Measurements from ENCODE around the gene PIGB.

DNA sequence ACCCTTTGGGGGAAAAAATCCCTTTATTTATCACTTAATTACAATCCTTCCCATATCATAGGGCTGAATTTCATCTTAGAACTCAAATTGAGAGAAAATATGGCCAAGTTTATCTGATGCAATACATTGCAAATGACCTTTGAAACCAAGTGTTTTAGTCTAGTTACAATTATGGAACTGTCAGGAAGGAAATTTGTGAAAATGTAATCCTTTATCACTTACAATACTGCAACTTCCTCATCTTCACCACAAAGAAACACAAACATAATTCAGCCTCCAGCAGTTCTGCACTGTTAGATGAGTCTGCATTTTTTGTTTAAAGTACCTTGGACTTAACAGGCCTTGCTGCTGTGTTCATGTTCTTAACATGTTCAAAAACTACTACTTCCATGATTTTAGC lies 84.5 kb downstream of the PIGB start:
- TF ChIP-seq, protein P1, sequence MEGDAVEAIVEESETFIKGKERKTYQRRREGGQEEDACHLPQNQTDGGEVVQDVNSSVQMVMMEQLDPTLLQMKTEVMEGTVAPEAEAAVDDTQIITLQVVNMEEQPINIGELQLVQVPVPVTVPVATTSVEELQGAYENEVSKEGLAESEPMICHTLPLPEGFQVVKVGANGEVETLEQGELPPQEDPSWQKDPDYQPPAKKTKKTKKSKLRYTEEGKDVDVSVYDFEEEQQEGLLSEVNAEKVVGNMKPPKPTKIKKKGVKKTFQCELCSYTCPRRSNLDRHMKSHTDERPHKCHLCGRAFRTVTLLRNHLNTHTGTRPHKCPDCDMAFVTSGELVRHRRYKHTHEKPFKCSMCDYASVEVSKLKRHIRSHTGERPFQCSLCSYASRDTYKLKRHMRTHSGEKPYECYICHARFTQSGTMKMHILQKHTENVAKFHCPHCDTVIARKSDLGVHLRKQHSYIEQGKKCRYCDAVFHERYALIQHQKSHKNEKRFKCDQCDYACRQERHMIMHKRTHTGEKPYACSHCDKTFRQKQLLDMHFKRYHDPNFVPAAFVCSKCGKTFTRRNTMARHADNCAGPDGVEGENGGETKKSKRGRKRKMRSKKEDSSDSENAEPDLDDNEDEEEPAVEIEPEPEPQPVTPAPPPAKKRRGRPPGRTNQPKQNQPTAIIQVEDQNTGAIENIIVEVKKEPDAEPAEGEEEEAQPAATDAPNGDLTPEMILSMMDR (conservative IDR thresholded peaks at IDR 0.05; ENCODE audit: low read length): no peak
- no peak for TF ChIP-seq EZH2phosphoT487 (IDR thresholded peaks at IDR 0.05; ENCODE audit: borderline replicate concordance, low read depth, low read length)
